ENCODE data around the gene CDRT4. TPM values are rescaled to one million over a fixed set of nuclear protein-coding genes. Genes with fewer than 3 reads are reported as not detected.

CDRT4 gene
- total RNA-seq, 1 experiment from 2014 or later: 17.9 TPM

DNA sequence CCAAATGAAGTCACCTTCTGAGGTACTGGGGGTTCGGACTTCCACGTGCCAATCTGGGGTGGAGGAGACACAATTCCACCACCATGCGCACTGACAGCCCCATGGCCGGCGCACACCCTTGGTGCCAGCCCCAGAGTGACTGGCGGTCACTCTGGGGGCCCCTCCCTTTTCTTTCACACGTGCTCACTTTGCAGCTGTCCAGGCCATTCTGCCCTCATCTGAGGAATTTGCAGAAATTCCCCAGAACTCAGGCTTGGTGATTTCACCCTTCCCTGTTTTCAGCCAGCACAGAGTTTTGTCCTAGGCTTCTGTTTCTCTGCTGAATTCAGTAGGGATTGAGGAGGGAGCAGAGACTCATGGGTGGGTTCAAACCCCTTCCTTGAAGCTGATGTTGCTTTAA, 54.8 kb downstream of the CDRT4 start:
- H3K36me3 ChIP-seq (ENCODE audit: low read depth): no peaks in the 10 kb centered on the region
- no peak overlapping the region for H3K4me3 ChIP-seq
- no TSS peak for BruUV-seq (replicated peaks)
- POLR2A ChIA-PET (ENCODE audit: unreplicated experiment): interaction anchor here (0.5 kb wide), 1 partner anchor 149 kb away, joined by 3 read pairs; no protein-coding TSS in a partner anchor
- H3K4me2 ChIP-seq: no peak overlapping the region
- H4K20me1 ChIP-seq (ENCODE audit: insufficient read depth): no peaks in the 10 kb centered on the region
- no peaks in the 10 kb centered on the region for H3K9me2 ChIP-seq (ENCODE audit: insufficient read depth)
- no peak overlapping the region for H3K27ac ChIP-seq
- no peaks in the 10 kb centered on the region for H3K9me3 ChIP-seq (ENCODE audit: insufficient read depth, low read depth)
- H3K27me3 ChIP-seq (ENCODE audit: insufficient read depth, low read depth): no peaks in the 10 kb centered on the region
- DNase-seq: no peak
- no peak overlapping the region for H2AFZ ChIP-seq
- no peaks in the 10 kb centered on the region for H3K4me1 ChIP-seq (replicated peaks; ENCODE audit: insufficient read depth)
- H3K79me2 ChIP-seq (ENCODE audit: low read depth): no peaks in the 10 kb centered on the region
- intact Hi-C loops (cut with micrococcal nuclease; ENCODE audit: unreplicated experiment): no loop called here
- no peaks in the 10 kb centered on the region for H3F3A ChIP-seq (ENCODE audit: insufficient read depth, low read depth)
- TF ChIP-seq, protein P1, sequence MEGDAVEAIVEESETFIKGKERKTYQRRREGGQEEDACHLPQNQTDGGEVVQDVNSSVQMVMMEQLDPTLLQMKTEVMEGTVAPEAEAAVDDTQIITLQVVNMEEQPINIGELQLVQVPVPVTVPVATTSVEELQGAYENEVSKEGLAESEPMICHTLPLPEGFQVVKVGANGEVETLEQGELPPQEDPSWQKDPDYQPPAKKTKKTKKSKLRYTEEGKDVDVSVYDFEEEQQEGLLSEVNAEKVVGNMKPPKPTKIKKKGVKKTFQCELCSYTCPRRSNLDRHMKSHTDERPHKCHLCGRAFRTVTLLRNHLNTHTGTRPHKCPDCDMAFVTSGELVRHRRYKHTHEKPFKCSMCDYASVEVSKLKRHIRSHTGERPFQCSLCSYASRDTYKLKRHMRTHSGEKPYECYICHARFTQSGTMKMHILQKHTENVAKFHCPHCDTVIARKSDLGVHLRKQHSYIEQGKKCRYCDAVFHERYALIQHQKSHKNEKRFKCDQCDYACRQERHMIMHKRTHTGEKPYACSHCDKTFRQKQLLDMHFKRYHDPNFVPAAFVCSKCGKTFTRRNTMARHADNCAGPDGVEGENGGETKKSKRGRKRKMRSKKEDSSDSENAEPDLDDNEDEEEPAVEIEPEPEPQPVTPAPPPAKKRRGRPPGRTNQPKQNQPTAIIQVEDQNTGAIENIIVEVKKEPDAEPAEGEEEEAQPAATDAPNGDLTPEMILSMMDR (conservative IDR thresholded peaks at IDR 0.05): no peak
- no peak for TF ChIP-seq EZH2 (IDR thresholded peaks at IDR 0.05; ENCODE audit: low read depth)
- CTCF ChIA-PET: no interaction called here

GRCh38 chr17:15411384-15412198, 55.8 kb downstream of the CDRT4 start:
- no peak overlapping the region for H3K4me2 ChIP-seq
- H3K36me3 ChIP-seq (ENCODE audit: low read depth): no peaks in the 10 kb centered on the region
- no peaks in the 10 kb centered on the region for H3K9me3 ChIP-seq (ENCODE audit: insufficient read depth, low read depth)
- intact Hi-C loops (cut with micrococcal nuclease; ENCODE audit: unreplicated experiment): no loop called here
- H3F3A ChIP-seq (ENCODE audit: insufficient read depth, low read depth): no peaks in the 10 kb centered on the region
- no peaks in the 10 kb centered on the region for H3K79me2 ChIP-seq (ENCODE audit: low read depth)
- H4K20me1 ChIP-seq (ENCODE audit: insufficient read depth): no peaks in the 10 kb centered on the region
- POLR2A ChIA-PET (ENCODE audit: unreplicated experiment): no interaction called here
- BruUV-seq (replicated peaks): no TSS peak
- no peaks in the 10 kb centered on the region for H3K9me2 ChIP-seq (ENCODE audit: insufficient read depth)
- H3K4me3 ChIP-seq: no peak overlapping the region
- CTCF ChIA-PET: no interaction called here
- TF ChIP-seq, protein P1 (conservative IDR thresholded peaks at IDR 0.05): no peak
- TF ChIP-seq EZH2 (IDR thresholded peaks at IDR 0.05; ENCODE audit: low read depth): no peak
- no peaks in the 10 kb centered on the region for H3K27me3 ChIP-seq (ENCODE audit: insufficient read depth, low read depth)
- no peak overlapping the region for H3K27ac ChIP-seq
- DNase-seq: no peak
- no peaks in the 10 kb centered on the region for H3K4me1 ChIP-seq (replicated peaks; ENCODE audit: insufficient read depth)
- H2AFZ ChIP-seq: no peak overlapping the region

GRCh38 chr17:15409721-15410250, 57.6 kb downstream of the CDRT4 start:
- no peak overlapping the region for H2AFZ ChIP-seq
- intact Hi-C loops (cut with micrococcal nuclease; ENCODE audit: unreplicated experiment): no loop called here
- H3K27me3 ChIP-seq (ENCODE audit: insufficient read depth, low read depth): no peaks in the 10 kb centered on the region
- no TSS peak for BruUV-seq (replicated peaks)
- H3K79me2 ChIP-seq (ENCODE audit: low read depth): no peaks in the 10 kb centered on the region
- no peaks in the 10 kb centered on the region for H3F3A ChIP-seq (ENCODE audit: insufficient read depth, low read depth)
- H3K36me3 ChIP-seq (ENCODE audit: low read depth): no peaks in the 10 kb centered on the region
- POLR2A ChIA-PET (ENCODE audit: unreplicated experiment): no interaction called here
- no peak for DNase-seq
- H3K4me3 ChIP-seq: no peak overlapping the region
- H3K9me2 ChIP-seq (ENCODE audit: insufficient read depth): no peaks in the 10 kb centered on the region
- H3K9me3 ChIP-seq (ENCODE audit: insufficient read depth, low read depth): no peaks in the 10 kb centered on the region
- H4K20me1 ChIP-seq (ENCODE audit: insufficient read depth): no peaks in the 10 kb centered on the region
- TF ChIP-seq, protein P1 (conservative IDR thresholded peaks at IDR 0.05): no peak
- no peak for TF ChIP-seq EZH2 (IDR thresholded peaks at IDR 0.05; ENCODE audit: low read depth)
- no peaks in the 10 kb centered on the region for H3K4me1 ChIP-seq (replicated peaks; ENCODE audit: insufficient read depth)
- no peak overlapping the region for H3K4me2 ChIP-seq
- no peak overlapping the region for H3K27ac ChIP-seq
- CTCF ChIA-PET: no interaction called here

Measured in PC-9 (cell line).